Skeletal muscle tissue (tissue), 4 donors: ENCODE results near the gene SLC6A3. TPM values are rescaled to one million over a fixed set of nuclear protein-coding genes. Genes with fewer than 3 reads are reported as not detected.

Experiments
- H3K27ac ChIP-seq: one replicate; pipeline ENCODE4 v1.7.0; 2013; ENCODE audit warnings: mild to moderate bottlenecking, low read depth, low read length, inconsistent platforms
- H3K27me3 ChIP-seq, 3 donors: one replicate each; pipeline ENCODE4 v1.7.0; 2013; ENCODE audit warnings: low read length in 3 of 3; ENCODE audit not compliant: control insufficient read depth in 3 of 3, insufficient read depth in 3 of 3
- H3K36me3 ChIP-seq, 3 donors: one replicate each; pipeline ENCODE4 v1.7.0; 2013; ENCODE audit warnings: low read length in 3 of 3; ENCODE audit not compliant: control insufficient read depth in 3 of 3, insufficient read depth in 3 of 3
- H3K4me1 ChIP-seq, 3 donors: one replicate each; pipeline ENCODE4 v1.7.0; 2013; ENCODE audit warnings: low read length in 3 of 3, mild to moderate bottlenecking in 3 of 3; ENCODE audit not compliant: control insufficient read depth in 3 of 3, insufficient read depth in 3 of 3
- H3K4me3 ChIP-seq, 3 donors: one replicate each; pipeline ENCODE4 v1.7.0; 2013; ENCODE audit warnings: low read length in 3 of 3
- H3K9ac ChIP-seq, 3 donors: one replicate each; pipeline ENCODE4 v1.7.0; 2013; ENCODE audit warnings: low read length in 3 of 3, mild to moderate bottlenecking in 3 of 3, moderate library complexity in 2 of 3, low read depth in 1 of 3
- H3K9me3 ChIP-seq, 3 donors: one replicate each; pipeline ENCODE4 v1.7.0; 2013; ENCODE audit warnings: low read length in 3 of 3; ENCODE audit not compliant: control insufficient read depth in 3 of 3
- total RNA-seq: library from RNA; depleted of rRNA; stranded (reverse); fragments of >200 nt; gene quantifications from one replicate; pipeline ENCODE4 v1.2.3, GENCODE V29; 2014
- donor health status: Osteomylitis.

The SLC6A3 gene
- total RNA-seq, 1 donor from 2014 or later: not detected

GRCh38 chr5:1416856-1417469 is 28.3 kb downstream of the SLC6A3 start:
- Histone ChIP-seq H3K27ac (no peak overlapping the region), H3K27me3 (peaks cover 13 to 34% (median 21%) of the 10 kb centered on the region in 3 donors), H3K4me1 (peaks cover 3 to 9% (median 6%) of the 10 kb centered on the region in 3 donors), H3K36me3 (no peaks in the 10 kb centered on the region), H3K9me3 (peaks cover 0 to 3% (median 2%) of the 10 kb centered on the region in 3 donors), H3K4me3 (no peak overlapping the region), H3K9ac (no peak overlapping the region)

DNA sequence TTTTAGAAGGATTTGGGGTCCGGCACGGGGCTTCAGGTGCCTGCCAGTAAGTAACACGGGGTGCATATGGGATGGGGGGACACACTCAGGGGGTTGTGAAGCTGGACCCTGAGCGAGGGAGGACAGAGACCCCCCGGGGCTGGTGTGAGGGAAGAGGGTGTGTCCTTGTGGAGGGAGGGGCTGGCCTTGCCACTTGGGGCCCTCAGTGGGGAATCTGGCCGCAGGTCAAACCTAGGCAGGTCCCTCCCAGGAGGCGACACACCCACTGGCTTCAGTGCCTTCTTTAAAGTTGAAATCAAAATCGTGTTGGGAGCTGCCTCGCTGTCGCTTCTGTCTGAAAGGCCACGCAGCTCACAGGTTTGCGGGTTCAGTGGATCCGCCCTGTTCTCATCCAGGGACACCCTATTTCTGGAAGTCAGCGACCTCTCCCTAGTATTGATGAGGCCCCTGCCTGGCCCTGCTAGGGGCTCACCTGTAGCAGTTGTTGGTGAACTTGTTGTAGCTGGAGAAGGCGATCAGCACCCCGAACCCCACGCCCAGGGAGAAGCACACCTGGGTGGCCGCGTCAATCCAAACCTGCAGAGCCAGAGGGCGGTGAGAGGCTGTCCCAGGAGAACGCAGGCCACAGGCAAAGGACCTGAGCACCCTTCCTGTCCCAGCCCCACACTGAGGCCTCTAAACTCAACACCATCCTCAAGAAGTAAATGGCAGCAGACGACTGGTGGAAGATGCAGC is 29.4 kb downstream of the SLC6A3 start:
- Histone ChIP-seq H3K4me1 (peaks cover 3 to 8% (median 4%) of the 10 kb centered on the region in 3 donors), H3K9ac (no peak overlapping the region), H3K27me3 (peaks cover 13 to 37% (median 22%) of the 10 kb centered on the region in 3 donors), H3K27ac (no peak overlapping the region), H3K9me3 (peaks cover 0 to 3% (median 2%) of the 10 kb centered on the region in 3 donors), H3K4me3 (no peak overlapping the region), H3K36me3 (no peaks in the 10 kb centered on the region)

- peaks cover 13 to 44% (median 26%) of the 10 kb centered on the region in 3 donors for H3K27me3 ChIP-seq
- no peak overlapping the region for H3K4me3 ChIP-seq
- H3K9ac ChIP-seq: no peak overlapping the region
Measured at GRCh38 chr5:1415059-1415425, 30.2 kb downstream of the SLC6A3 start.

DNA sequence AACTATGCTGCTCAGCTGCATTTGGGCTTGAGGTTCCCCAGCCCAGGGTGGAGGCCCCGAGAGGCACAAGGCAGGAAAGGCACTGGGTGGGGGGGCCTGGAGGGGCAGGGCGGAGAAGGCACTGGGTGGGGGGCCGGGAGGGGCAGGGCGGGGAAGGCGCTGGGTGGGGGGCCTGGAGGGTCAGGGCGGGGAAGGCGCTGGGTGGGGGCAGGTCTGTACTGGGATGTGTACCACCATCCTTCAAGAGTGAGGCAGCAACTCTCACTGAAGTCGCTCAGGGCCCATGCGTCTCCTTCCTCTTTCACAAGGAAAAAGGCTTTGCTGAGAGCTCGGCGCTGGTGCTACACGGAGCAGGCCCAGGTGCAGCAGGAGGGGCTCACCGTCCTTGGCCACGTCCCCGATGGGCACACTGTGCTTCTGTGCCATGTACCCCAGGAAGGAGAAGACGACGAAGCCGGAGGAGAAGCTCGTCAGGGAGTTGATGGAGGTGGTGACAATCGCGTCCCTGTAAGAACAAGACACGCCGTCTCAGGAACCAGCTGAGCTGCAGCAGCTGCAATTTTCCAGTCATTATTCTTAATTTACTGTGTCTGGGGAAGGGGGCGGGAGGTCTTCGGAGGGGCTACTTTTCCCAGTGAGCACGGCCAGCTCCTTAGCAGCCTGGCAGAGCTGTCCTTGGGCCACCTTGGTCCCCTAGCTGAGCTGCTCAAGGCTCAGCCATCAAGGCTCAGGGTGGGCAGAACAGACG is 30.8 kb downstream of the SLC6A3 start:
- Histone ChIP-seq H3K9me3 (peaks cover 0 to 3% (median 0%) of the 10 kb centered on the region in 3 donors), H3K9ac (no peak overlapping the region), H3K27ac (no peak overlapping the region), H3K4me1 (no peaks in the 10 kb centered on the region), H3K36me3 (no peaks in the 10 kb centered on the region), H3K27me3 (peaks cover 17 to 50% (median 30%) of the 10 kb centered on the region in 3 donors), H3K4me3 (no peak overlapping the region)

More at GRCh38 chr5:1415059-1415425, 30.2 kb downstream of the SLC6A3 start:
- H3K36me3 ChIP-seq: no peaks in the 10 kb centered on the region
- peaks cover 0 to 3% (median 0%) of the 10 kb centered on the region in 3 donors for H3K9me3 ChIP-seq
- H3K4me1 ChIP-seq: peaks cover 0 to under 1% (median 0%) of the 10 kb centered on the region in 3 donors
- H3K27ac ChIP-seq: no peak overlapping the region

GRCh38 chr5:1413611-1414241 is 31.5 kb downstream of the SLC6A3 start:
- H3K9ac ChIP-seq: no peak overlapping the region
- no peaks in the 10 kb centered on the region for H3K4me1 ChIP-seq
- no peak overlapping the region for H3K4me3 ChIP-seq
- no peak overlapping the region for H3K27ac ChIP-seq
- H3K27me3 ChIP-seq: peaks cover 21 to 57% (median 34%) of the 10 kb centered on the region in 3 donors
- H3K9me3 ChIP-seq: peaks cover 0 to 3% (median 0%) of the 10 kb centered on the region in 3 donors
- H3K36me3 ChIP-seq: no peaks in the 10 kb centered on the region

GRCh38 chr5:1413211-1413610 is 32.0 kb downstream of the SLC6A3 start:
- peaks cover 0 to 3% (median 0%) of the 10 kb centered on the region in 3 donors for H3K9me3 ChIP-seq
- H3K36me3 ChIP-seq: no peaks in the 10 kb centered on the region
- H3K9ac ChIP-seq: no peak overlapping the region
- no peak overlapping the region for H3K27ac ChIP-seq
- H3K27me3 ChIP-seq: peaks cover 23 to 62% (median 39%) of the 10 kb centered on the region in 3 donors
- H3K4me3 ChIP-seq: no peak overlapping the region
- no peaks in the 10 kb centered on the region for H3K4me1 ChIP-seq

DNA sequence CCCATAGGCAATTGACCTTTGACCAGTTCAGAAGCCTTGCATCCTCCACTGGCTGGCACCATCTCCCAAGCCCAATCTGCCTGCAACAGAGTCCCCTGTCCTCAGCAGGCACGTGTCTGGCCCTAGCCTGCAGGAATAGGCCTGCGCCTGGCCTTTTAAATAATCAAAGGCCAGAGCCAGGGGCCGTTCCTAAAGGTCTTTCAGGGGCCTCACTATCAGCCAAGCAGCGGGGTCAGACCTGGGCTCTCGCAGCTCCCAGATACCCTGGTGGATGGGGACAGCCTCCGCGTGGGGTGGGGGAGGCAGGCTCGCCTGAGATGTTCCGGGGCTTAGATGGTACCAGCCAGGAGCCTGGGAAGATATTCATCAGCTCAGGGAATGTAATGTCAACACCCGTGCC is 32.6 kb downstream of the SLC6A3 start:
- H3K4me1 ChIP-seq: no peaks in the 10 kb centered on the region
- no peak overlapping the region for H3K9ac ChIP-seq
- peaks cover 23 to 62% (median 41%) of the 10 kb centered on the region in 3 donors for H3K27me3 ChIP-seq
- H3K27ac ChIP-seq: no peak overlapping the region
- peaks cover 0 to 3% (median 0%) of the 10 kb centered on the region in 3 donors for H3K9me3 ChIP-seq
- H3K4me3 ChIP-seq: no peak overlapping the region
- H3K36me3 ChIP-seq: no peaks in the 10 kb centered on the region

DNA sequence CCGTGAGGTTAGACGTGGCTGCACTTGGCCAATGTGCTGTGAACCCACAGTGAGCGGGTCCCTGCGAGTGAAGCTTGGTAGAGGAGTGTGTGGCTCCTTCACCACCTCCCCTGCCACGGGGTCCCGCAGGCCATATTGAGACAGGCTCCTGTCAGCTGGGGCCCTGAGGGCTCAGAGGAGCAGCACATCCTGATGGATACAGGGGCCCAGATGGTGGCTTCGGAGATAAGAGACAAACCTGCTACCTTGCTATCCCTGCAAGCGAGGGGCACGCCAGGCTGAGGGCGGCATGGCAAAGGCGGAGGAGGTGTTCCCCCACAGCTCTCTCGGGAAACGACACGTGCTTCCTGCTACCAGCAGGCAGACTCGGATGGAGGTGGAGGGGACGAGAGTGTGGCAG is 33.1 kb downstream of the SLC6A3 start:
- H3K27ac ChIP-seq: no peak overlapping the region
- H3K9me3 ChIP-seq: peaks cover 0 to 3% (median 0%) of the 10 kb centered on the region in 3 donors
- no peak overlapping the region for H3K9ac ChIP-seq
- peaks cover 23 to 58% (median 41%) of the 10 kb centered on the region in 3 donors for H3K27me3 ChIP-seq
- no peaks in the 10 kb centered on the region for H3K36me3 ChIP-seq
- H3K4me3 ChIP-seq: no peak overlapping the region
- no peaks in the 10 kb centered on the region for H3K4me1 ChIP-seq

DNA sequence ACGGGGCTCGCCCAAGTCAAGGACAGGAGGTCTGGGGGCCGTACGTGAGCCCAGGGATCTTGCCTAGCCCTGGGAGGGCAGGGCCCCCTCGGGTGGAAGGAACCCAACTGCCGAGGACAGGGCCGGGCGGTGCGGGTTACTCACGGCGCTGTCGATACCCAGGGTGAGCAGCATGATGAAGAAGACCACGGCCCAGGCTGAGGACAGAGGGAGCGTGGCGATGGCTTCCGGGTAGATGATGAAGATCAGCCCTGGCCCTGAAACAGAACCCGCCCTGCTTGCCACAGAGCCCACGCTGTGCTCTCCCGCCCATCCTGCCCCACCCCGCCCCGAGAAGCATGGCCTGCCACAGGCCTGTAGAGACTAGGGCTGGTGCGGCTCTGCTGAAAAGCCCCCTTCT is 34.1 kb downstream of the SLC6A3 start:
- Histone ChIP-seq H3K36me3 (no peaks in the 10 kb centered on the region), H3K4me1 (no peaks in the 10 kb centered on the region), H3K9ac (no peak overlapping the region), H3K27ac (no peak overlapping the region), H3K9me3 (no peaks in the 10 kb centered on the region), H3K4me3 (no peak overlapping the region), H3K27me3 (peaks cover 23 to 56% (median 45%) of the 10 kb centered on the region in 3 donors)
